ENCODE measurements around the gene FRY.

Gene FRY

GRCh38 chr13:32277839-32278238 is 246.3 kb downstream of the FRY start:
- no peak for TF ChIP-seq FOXP2 (optimal IDR thresholded peaks at IDR 0.05; ENCODE audit: borderline replicate concordance, extremely low read depth, extremely low read length, insufficient read depth)
- no peak for TF ChIP-seq TAF1 (IDR thresholded peaks at IDR 0.05; ENCODE audit: borderline replicate concordance, insufficient read depth, low read length)

GRCh38 chr13:32278426-32278825 is 246.9 kb downstream of the FRY start:
- TF ChIP-seq POLR2AphosphoS5 (IDR thresholded peaks at IDR 0.05; ENCODE audit: low read depth, low read length), result no peak
- TF ChIP-seq REST (IDR thresholded peaks at IDR 0.05; ENCODE audit: insufficient read depth in 1 of 2, low read depth in 2 of 2, low read length in 2 of 2), result no peak
- no peak for TF ChIP-seq FOXP2 (optimal IDR thresholded peaks at IDR 0.05; ENCODE audit: borderline replicate concordance, extremely low read depth, extremely low read length, insufficient read depth)
- TF ChIP-seq SIN3A (IDR thresholded peaks at IDR 0.05; ENCODE audit: borderline replicate concordance, insufficient read depth, low read length), result no peak
- no peak for TF ChIP-seq TAF1 (IDR thresholded peaks at IDR 0.05; ENCODE audit: borderline replicate concordance, insufficient read depth, low read length)

- TF ChIP-seq TAF1 (IDR thresholded peaks at IDR 0.05; ENCODE audit: borderline replicate concordance, insufficient read depth, low read length) (no peak), FOXP2 (optimal IDR thresholded peaks at IDR 0.05; ENCODE audit: borderline replicate concordance, extremely low read depth, extremely low read length, insufficient read depth) (no peak)
Measured at GRCh38 chr13:32281096-32281495, 249.5 kb downstream of the FRY start.

- TF ChIP-seq SIN3A (IDR thresholded peaks at IDR 0.05; ENCODE audit: borderline replicate concordance, insufficient read depth, low read length), result no peak
- no peak for TF ChIP-seq FOXP2 (optimal IDR thresholded peaks at IDR 0.05; ENCODE audit: borderline replicate concordance, extremely low read depth, extremely low read length, insufficient read depth)
- no peak for TF ChIP-seq TAF1 (IDR thresholded peaks at IDR 0.05; ENCODE audit: borderline replicate concordance, insufficient read depth, low read length)
- no peak for TF ChIP-seq REST (IDR thresholded peaks at IDR 0.05; ENCODE audit: insufficient read depth in 1 of 2, low read depth in 2 of 2, low read length in 2 of 2)
- TF ChIP-seq POLR2AphosphoS5 (IDR thresholded peaks at IDR 0.05; ENCODE audit: low read depth, low read length), result no peak
Measured at GRCh38 chr13:32282096-32282711, 250.6 kb downstream of the FRY start.

GRCh38 chr13:32284927-32285632 is 253.5 kb downstream of the FRY start:
- TF ChIP-seq FOXP2 (optimal IDR thresholded peaks at IDR 0.05; ENCODE audit: borderline replicate concordance, extremely low read depth, extremely low read length, insufficient read depth), result no peak
- no peak for TF ChIP-seq REST (IDR thresholded peaks at IDR 0.05; ENCODE audit: insufficient read depth in 1 of 2, low read depth in 2 of 2, low read length in 2 of 2)
- no peak for TF ChIP-seq SIN3A (IDR thresholded peaks at IDR 0.05; ENCODE audit: borderline replicate concordance, insufficient read depth, low read length)
- TF ChIP-seq TAF1 (IDR thresholded peaks at IDR 0.05; ENCODE audit: borderline replicate concordance, insufficient read depth, low read length), result no peak
- no peak for TF ChIP-seq POLR2AphosphoS5 (IDR thresholded peaks at IDR 0.05; ENCODE audit: low read depth, low read length)

- TF ChIP-seq REST (IDR thresholded peaks at IDR 0.05; ENCODE audit: insufficient read depth in 1 of 2, low read depth in 2 of 2, low read length in 2 of 2) (no peak), POLR2AphosphoS5 (IDR thresholded peaks at IDR 0.05; ENCODE audit: low read depth, low read length) (no peak), FOXP2 (optimal IDR thresholded peaks at IDR 0.05; ENCODE audit: borderline replicate concordance, extremely low read depth, extremely low read length, insufficient read depth) (no peak), SIN3A (IDR thresholded peaks at IDR 0.05; ENCODE audit: borderline replicate concordance, insufficient read depth, low read length) (no peak), TAF1 (IDR thresholded peaks at IDR 0.05; ENCODE audit: borderline replicate concordance, insufficient read depth, low read length) (no peak)
Measured at GRCh38 chr13:32285633-32285965, 254.0 kb downstream of the FRY start.
